H1 (cell line): ENCODE measurements around the gene MYMX. TPM values are rescaled to one million over a fixed set of nuclear protein-coding genes. Genes with fewer than 3 reads are reported as not detected.
A peak's percentile ranks its signal among the peaks of the same experiment; 100 is the strongest.

Experiments
- CTCF ChIA-PET: fragments of 300-600 bp; sonication (Branson Sonifier 250); formaldehyde crosslinking; loops from one replicate; lab custom pipeline; 2021; ENCODE audit not compliant: partially characterized antibody; lab: Charles Lee
- POLR2A ChIA-PET: fragments of 300-600 bp; sonication (Branson Sonifier 250); formaldehyde crosslinking; loops from one replicate; lab custom pipeline; 2021; ENCODE audit warnings: inconsistent platforms; ENCODE audit not compliant: partially characterized antibody; lab: Charles Lee
- DNase-seq, 2 experiments: peaks; one replicate each; pipeline versions ENCODE4 v3.0.0 to v3.0.0-alpha.2; 2010 to 2022; ENCODE audit warnings: low spot score in 2 of 2, low read depth in 1 of 2, mixed read lengths in 1 of 2
- FAIRE-seq: peaks from 2 replicates; lab custom pipeline; 2011; peaks lifted over from hg19 to GRCh38; lab: Jason Lieb, UNC
- H2AFZ ChIP-seq: 2 replicates; pipeline ENCODE4 v1.8.1; 2012; ENCODE audit warnings: low read length, inconsistent platforms
- H2AK5ac ChIP-seq: 2 replicates; pipeline ENCODE4 v1.6.1; 2013; ENCODE audit warnings: low read depth, low read length
- H2BK120ac ChIP-seq: replicated peaks from 2 replicates; pipeline ENCODE3; 2013; ENCODE audit warnings: low read depth, low read length, inconsistent platforms
- H2BK12ac ChIP-seq: 2 replicates; pipeline ENCODE4 v1.6.1; 2013; ENCODE audit warnings: low read depth, low read length
- H2BK15ac ChIP-seq: 2 replicates; pipeline ENCODE4 v1.6.1; 2013; ENCODE audit warnings: low read length
- H2BK20ac ChIP-seq: 2 replicates; pipeline ENCODE4 v1.6.1; 2013; ENCODE audit warnings: low read length
- H2BK5ac ChIP-seq: 2 replicates; pipeline ENCODE4 v1.6.1; 2013; ENCODE audit warnings: low read depth, low read length
- H3K14ac ChIP-seq: 2 replicates; pipeline ENCODE4 v1.6.1; 2013; ENCODE audit warnings: inconsistent platforms; ENCODE audit not compliant: insufficient read length
- H3K18ac ChIP-seq: 2 replicates; pipeline ENCODE4 v1.6.1; 2013; ENCODE audit warnings: low read length; ENCODE audit errors: extremely low read depth
- H3K23ac ChIP-seq: 2 replicates; pipeline ENCODE4 v1.6.1; 2013; ENCODE audit warnings: inconsistent platforms; ENCODE audit not compliant: insufficient read length
- H3K23me2 ChIP-seq: 2 replicates; pipeline ENCODE4 v1.6.1; 2013; ENCODE audit warnings: low read depth, low read length
- H3K27ac ChIP-seq: 2 replicates; pipeline ENCODE4 v1.6.1; 2011; ENCODE audit warnings: low read depth, low read length, inconsistent platforms
- H3K27me3 ChIP-seq, 4 experiments: replicated peaks in 1 of 4; 1 replicate in 1 of 4; 2 replicates in 3 of 4; pipeline versions ENCODE4 v1.6.1 to v1.8.1; 2011 to 2013; ENCODE audit warnings: low read length in 3 of 4, mild to moderate bottlenecking in 3 of 4, inconsistent platforms in 2 of 4, mixed read lengths in 2 of 4, moderate library complexity in 1 of 4; ENCODE audit not compliant: control insufficient read depth in 3 of 4, insufficient read depth in 3 of 4; ENCODE audit errors: extremely low read depth in 1 of 4
- H3K36me3 ChIP-seq, 4 experiments: 2 replicates each; pipeline versions ENCODE4 v1.6.1 to v1.8.1; 2011 to 2013; ENCODE audit warnings: mild to moderate bottlenecking in 4 of 4, low read length in 3 of 4, moderate library complexity in 2 of 4, control low read depth in 1 of 4, inconsistent platforms in 1 of 4; ENCODE audit not compliant: insufficient read depth in 4 of 4, control insufficient read depth in 2 of 4
- H3K4ac ChIP-seq: replicated peaks from 2 replicates; pipeline ENCODE3; 2013; ENCODE audit warnings: low read length, low read depth, mixed read lengths, inconsistent platforms; ENCODE audit not compliant: insufficient read length
- H3K4me1 ChIP-seq, 4 experiments: replicated peaks in 1 of 4; 1 replicate in 1 of 4; 2 replicates in 3 of 4; pipeline versions ENCODE4 v1.6.1 to v1.8.1; 2011 to 2013; ENCODE audit warnings: low read length in 3 of 4, inconsistent platforms in 2 of 4, mixed read lengths in 1 of 4; ENCODE audit not compliant: insufficient read depth in 4 of 4, control insufficient read depth in 3 of 4
- H3K4me2 ChIP-seq, 2 experiments: 2 replicates each; pipeline versions ENCODE4 v1.6.1 to v1.8.1; 2011 to 2013; ENCODE audit warnings: low read depth in 2 of 2, low read length in 2 of 2, control low read depth in 1 of 2, inconsistent platforms in 1 of 2, mild to moderate bottlenecking in 1 of 2; ENCODE audit not compliant: insufficient read depth in 1 of 2
- H3K4me3 ChIP-seq, 4 experiments: fragments of 200-600, 300-600 bp in 1 of 4; sonication (generic), shearing (Covaris generic), sonication (Bioruptor Twin) in 1 of 4; 2 replicates each; pipeline versions ENCODE4 v1.5.1 to v1.8.1; 2011 to 2016; ENCODE audit warnings: low read length in 4 of 4, low read depth in 3 of 4, control low read depth in 2 of 4, inconsistent platforms in 2 of 4, mild to moderate bottlenecking in 2 of 4, mixed read lengths in 1 of 4, moderate library complexity in 1 of 4; ENCODE audit not compliant: insufficient read depth in 2 of 4; ENCODE audit errors: extremely low read depth in 1 of 4
- H3K56ac ChIP-seq: replicated peaks from 2 replicates; pipeline ENCODE3; 2013; ENCODE audit warnings: low read depth, mild to moderate bottlenecking, mixed read lengths, low read length, inconsistent platforms; ENCODE audit not compliant: insufficient read length
- H3K79me1 ChIP-seq: 2 replicates; pipeline ENCODE4 v1.6.1; 2013; ENCODE audit warnings: low read depth, low read length, control low read depth
- H3K79me2 ChIP-seq, 2 experiments: 2 replicates each; pipeline versions ENCODE4 v1.6.1 to v1.8.1; 2012 to 2013; ENCODE audit warnings: low read length in 2 of 2, mild to moderate bottlenecking in 2 of 2, inconsistent platforms in 1 of 2; ENCODE audit not compliant: insufficient read depth in 2 of 2, control insufficient read depth in 1 of 2
- H3K9ac ChIP-seq, 4 experiments: replicated peaks in 1 of 4; 1 replicate in 1 of 4; 2 replicates in 3 of 4; pipeline versions ENCODE4 v1.6.1 to v1.8.1; 2011 to 2013; ENCODE audit warnings: low read depth in 3 of 4, low read length in 3 of 4, control low read depth in 2 of 4, mild to moderate bottlenecking in 2 of 4, moderate library complexity in 2 of 4, inconsistent platforms in 1 of 4; ENCODE audit errors: extremely low read depth in 1 of 4
- H3K9me3 ChIP-seq, 2 experiments: 2 replicates each; pipeline versions ENCODE4 v1.6.1 to v1.8.1; 2012 to 2013; ENCODE audit warnings: mild to moderate bottlenecking in 2 of 2, moderate library complexity in 2 of 2, control low read depth in 1 of 2, inconsistent platforms in 1 of 2, low read depth in 1 of 2, low read length in 1 of 2, mixed read lengths in 1 of 2; ENCODE audit not compliant: insufficient read depth in 2 of 2
- H4K20me1 ChIP-seq, 2 experiments: replicated peaks in 1 of 2; 2 replicates each; pipeline versions ENCODE3 to v1.8.1; 2011 to 2013; ENCODE audit warnings: inconsistent platforms in 2 of 2, low read length in 2 of 2, mild to moderate bottlenecking in 1 of 2; ENCODE audit not compliant: insufficient read depth in 2 of 2, control insufficient read depth in 1 of 2
- H4K5ac ChIP-seq: 2 replicates; pipeline ENCODE4 v1.6.1; 2013; ENCODE audit warnings: low read length, low read depth, mixed read lengths, inconsistent platforms; ENCODE audit not compliant: insufficient read length
- H4K8ac ChIP-seq: 2 replicates; pipeline ENCODE4 v1.8.0; 2013; ENCODE audit warnings: mild to moderate bottlenecking, moderate library complexity, low read length, inconsistent platforms; ENCODE audit not compliant: insufficient read depth; ENCODE audit errors: extremely low read depth
- H4K91ac ChIP-seq: replicated peaks from 2 replicates; pipeline ENCODE3; 2013; ENCODE audit warnings: low read length, mixed read lengths, inconsistent platforms; ENCODE audit not compliant: insufficient read length
- ASH2L ChIP-seq: fragments of 200-600, 300-600 bp; sonication (generic); IDR thresholded peaks from one replicate; pipeline ENCODE4 v1.7.1; 2017; ENCODE audit warnings: low read length
- EGR1 ChIP-seq: IDR thresholded peaks from 2 replicates; pipeline ENCODE4 v1.6.1; 2011; ENCODE audit warnings: low read depth, low read length, borderline replicate concordance
- NRF1 ChIP-seq: IDR thresholded peaks from 2 replicates; pipeline ENCODE4 v1.6.1; 2011; ENCODE audit warnings: mild to moderate bottlenecking, low read depth, low read length, improper control_type of control experiment
- POLR2A ChIP-seq, 2 experiments: IDR thresholded peaks; 1 replicate in 1 of 2; 2 replicates in 1 of 2; pipeline ENCODE4 v1.6.1; 2011; ENCODE audit warnings: low read depth in 2 of 2, low read length in 2 of 2, mild to moderate bottlenecking in 2 of 2; ENCODE audit errors: control extremely low read depth in 1 of 2
- POLR2AphosphoS5 ChIP-seq: IDR thresholded peaks from 2 replicates; pipeline ENCODE4 v1.6.1; 2011; ENCODE audit warnings: low read depth, low read length
- POU5F1 ChIP-seq: IDR thresholded peaks from 2 replicates; pipeline ENCODE4 v1.6.1; 2011; ENCODE audit warnings: low read depth, mild to moderate bottlenecking, low read length, moderate library complexity
- RFX5 ChIP-seq: IDR thresholded peaks from 2 replicates; pipeline ENCODE4 v1.6.1; 2011; ENCODE audit warnings: low read depth, low read length, improper control_type of control experiment, borderline replicate concordance
- SIN3A ChIP-seq, 2 experiments: IDR thresholded peaks in 1 of 2; conservative IDR thresholded peaks in 1 of 2; 2 replicates each; pipeline ENCODE4 v1.6.1; 2011 to 2012; ENCODE audit warnings: low read length in 2 of 2, improper control_type of control experiment in 1 of 2, low read depth in 1 of 2, mild to moderate bottlenecking in 1 of 2
- WGBS, 2 experiments: shearing (Covaris generic) in 1 of 2; methylation state at CpG; one replicate each; pipeline versions ENCODE4 v1.1.6 to v1.1.7; 2013 to 2015; ENCODE audit warnings: low lambda C conversion rate in 2 of 2, mixed read lengths in 2 of 2, inconsistent platforms in 1 of 2, low coverage in 1 of 2, missing lambda C conversion rate in 1 of 2; ENCODE audit not compliant: insufficient replicate concordance in 2 of 2, insufficient coverage in 1 of 2, insufficient read length in 1 of 2; ENCODE audit errors: extremely low coverage in 1 of 2, missing lambda C conversion rate in 1 of 2; 5-methylcytosine and 5-hydroxymethylcytosine counted together
- polyA plus RNA-seq, 7 experiments: library from polyadenylated mRNA; depleted of rRNA in 3 of 7; stranded (reverse) in 5 of 7; unstranded in 2 of 7; fragments of >200 nt in 5 of 7; fragments of 200-250 nt in 2 of 7; gene quantifications; 1 replicate in 5 of 7; 2 replicates in 1 of 7; 4 replicates in 1 of 7; pipeline versions ENCODE4 v1.2.1 to v1.2.3, GENCODE V29; 2011 to 2013; ENCODE audit warnings: missing spikeins in 2 of 7, mixed read lengths in 2 of 7
- total RNA-seq: library from RNA; stranded (reverse); fragmentation: NEBNext Ultra II Directional; extraction: Animal tissue kit (Norgen Biotek cat#: 25700); gene quantifications from 2 replicates; pipeline ENCODE4 v1.2.1, GENCODE V29; 2021
- TF ChIP-seq, protein P1 (sequence below): IDR thresholded peaks from 2 replicates; pipeline ENCODE4 v1.6.1; 2012; ENCODE audit warnings: inconsistent platforms
- TF ChIP-seq, protein P2 (sequence below): IDR thresholded peaks from 2 replicates; pipeline ENCODE4 v1.6.1; 2012; ENCODE audit warnings: inconsistent platforms

The MYMX gene
- total and polyA plus RNA-seq, 2 of the 8 experiments (the other 6 are each of a cell fraction or from before 2014, with no cell fraction given): 4.7 to 6.9 TPM

DNA sequence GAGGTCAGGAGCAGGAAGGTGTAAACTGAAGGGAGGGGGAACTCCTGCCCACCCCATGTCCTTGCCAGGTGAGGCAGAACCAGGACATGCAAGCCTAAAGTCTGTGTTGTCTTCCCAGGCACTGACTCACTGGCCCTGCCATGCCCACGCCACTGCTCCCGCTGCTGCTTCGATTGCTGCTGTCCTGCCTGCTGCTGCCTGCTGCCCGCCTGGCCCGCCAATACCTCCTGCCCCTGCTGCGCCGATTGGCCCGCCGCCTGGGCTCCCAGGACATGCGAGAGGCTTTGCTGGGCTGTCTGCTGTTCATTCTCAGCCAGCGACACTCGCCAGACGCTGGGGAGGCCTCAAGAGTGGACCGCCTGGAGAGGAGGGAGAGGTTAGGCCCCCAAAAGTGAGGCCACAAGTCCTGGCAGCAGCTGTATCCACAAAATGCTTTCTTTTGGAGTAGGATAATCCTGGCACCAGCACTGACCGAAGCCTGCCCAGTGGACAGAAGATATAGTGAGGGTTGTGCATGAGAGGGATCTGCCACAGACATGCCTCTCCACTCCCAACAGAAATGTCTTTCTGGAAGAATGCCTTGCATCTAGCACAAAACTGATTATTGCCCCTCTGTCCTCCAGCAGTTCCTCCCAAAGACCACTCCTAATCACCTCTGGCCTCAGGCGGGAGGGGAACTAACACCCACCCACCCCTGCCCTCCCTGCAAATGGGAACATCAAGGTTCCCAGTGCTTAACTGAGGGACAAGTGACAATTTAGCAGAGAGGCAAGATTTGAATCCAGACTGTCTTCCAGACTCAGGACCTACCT, 812 bp downstream of the MYMX start:
- H2BK120ac ChIP-seq: peak overlapping the region; percentile 35
- FAIRE-seq: no peak
- 40% methylated on average over 16 of the region's 16 CpGs; no CpG with 5 or more reads in 1 of the 2 experiments for WGBS, 2 experiments
- no peaks in the 10 kb centered on the region for H3K9me3 ChIP-seq
- H3K27me3 ChIP-seq: no peaks in the 10 kb centered on the region
- peak overlapping the region; percentile 94 for H2BK20ac ChIP-seq
- peaks cover 22 to 43% (median 26%) of the 10 kb centered on the region in 4 experiments for H3K4me1 ChIP-seq
- H2BK5ac ChIP-seq: peak overlapping the region; percentile 82; the same call in 1 of the 2 replicates
- no peak overlapping the region for H3K14ac ChIP-seq
- peak overlapping the region; percentile 95 for H4K91ac ChIP-seq
- H2AFZ ChIP-seq: no peak overlapping the region
- no peaks in the 10 kb centered on the region for H3K36me3 ChIP-seq
- TF ChIP-seq POU5F1 (no peak), POLR2AphosphoS5 (no peak), EGR1 (no peak), NRF1 (no peak), POLR2A (IDR thresholded peaks at IDR 0.05; ENCODE audit: control extremely low read depth in 1 of 2, low read depth in 2 of 2, low read length in 2 of 2) (0 out of 3 replicates have a peak, but pooled peaks of 1 of the 2 experiments have one; percentile 7), RFX5 (no peak), ASH2L (peak; percentile 25), SIN3A (conservative IDR thresholded peaks at IDR 0.05 in 1 of 2, IDR thresholded peaks at IDR 0.05 in 1 of 2; ENCODE audit: low read depth in 1 of 2, low read length in 2 of 2) (no peak)
- TF ChIP-seq, protein P1, sequence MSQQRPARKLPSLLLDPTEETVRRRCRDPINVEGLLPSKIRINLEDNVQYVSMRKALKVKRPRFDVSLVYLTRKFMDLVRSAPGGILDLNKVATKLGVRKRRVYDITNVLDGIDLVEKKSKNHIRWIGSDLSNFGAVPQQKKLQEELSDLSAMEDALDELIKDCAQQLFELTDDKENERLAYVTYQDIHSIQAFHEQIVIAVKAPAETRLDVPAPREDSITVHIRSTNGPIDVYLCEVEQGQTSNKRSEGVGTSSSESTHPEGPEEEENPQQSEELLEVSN: peak; percentile 96
- TF ChIP-seq, protein P2, sequence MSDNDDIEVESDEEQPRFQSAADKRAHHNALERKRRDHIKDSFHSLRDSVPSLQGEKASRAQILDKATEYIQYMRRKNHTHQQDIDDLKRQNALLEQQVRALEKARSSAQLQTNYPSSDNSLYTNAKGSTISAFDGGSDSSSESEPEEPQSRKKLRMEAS: peak; percentile 92
- peak overlapping the region; percentile 14 for H4K5ac ChIP-seq
- no peak overlapping the region for H3K23ac ChIP-seq
- DNase-seq: peak in 1 of 2 experiments; percentile 71
- peak overlapping the region in 2 of 4 experiments; percentile 5 to 58; a peak in 4 of 8 replicates for H3K4me3 ChIP-seq
- POLR2A ChIA-PET: interaction anchor here (0.6 to 21.0 kb wide), 15 partner anchors 12 to 48 kb away, joined by 3 to 477 read pairs (median 6); partner anchors contain the start of gene HSP90AB1
- peak overlapping the region in 2 of 4 experiments; percentile 12 to 32; a peak in 3 of 7 replicates for H3K9ac ChIP-seq
- peak overlapping the region; percentile 82 for H3K18ac ChIP-seq
- H3K4ac ChIP-seq: peak overlapping the region; percentile 55
- H2AK5ac ChIP-seq: peak overlapping the region; percentile 93; the same call in 1 of the 2 replicates
- peak overlapping the region; percentile 75 to 80 for H3K4me2 ChIP-seq
- H3K56ac ChIP-seq: no peak overlapping the region
- H2BK15ac ChIP-seq: peak overlapping the region; percentile 82
- H3K79me1 ChIP-seq: no peaks in the 10 kb centered on the region; the same call in 1 of the 2 replicates
- H4K20me1 ChIP-seq: no peaks in the 10 kb centered on the region
- no peaks in the 10 kb centered on the region for H3K79me2 ChIP-seq
- CTCF ChIA-PET: interaction anchor here (0.6 to 2.3 kb wide), 6 partner anchors 17 to 83 kb away, joined by 3 to 18 read pairs (median 6); partner anchors contain the start of gene HSP90AB1
- H2BK12ac ChIP-seq: peak overlapping the region; percentile 92
- H3K23me2 ChIP-seq: no peaks in the 10 kb centered on the region; the same call in 1 of the 2 replicates
- peak overlapping the region; percentile 13; the same call in 1 of the 2 replicates for H3K27ac ChIP-seq
- no peak overlapping the region for H4K8ac ChIP-seq
